Activated T-cell treated with anti-CD3 and anti-CD28 coated beads, Interleukin-2, amount 50 U/mL, for 48 hours (primary cell): ENCODE measurements around the gene PRUNE2.

Source experiments
- DNase-seq, 2 experiments: peaks; one replicate each; pipeline ENCODE4 v3.0.0-alpha.2; 2020

The PRUNE2 gene

GRCh38 chr9:76897804-76898525 lies 7.9 kb downstream of the PRUNE2 start:
- DNase-seq, result no peak

- no peak for DNase-seq
Observed at GRCh38 chr9:76896035-76896434, 9.9 kb downstream of the PRUNE2 start.

- no peak for DNase-seq
Observed at GRCh38 chr9:76895186-76895585, 10.7 kb downstream of the PRUNE2 start.

GRCh38 chr9:76894198-76894597 lies 11.7 kb downstream of the PRUNE2 start:
- DNase-seq, result no peak

GRCh38 chr9:76893395-76893932 lies 12.4 kb downstream of the PRUNE2 start:
- no peak for DNase-seq

GRCh38 chr9:76891874-76892273 lies 14.0 kb downstream of the PRUNE2 start:
- no peak for DNase-seq

GRCh38 chr9:76891279-76891678 lies 14.6 kb downstream of the PRUNE2 start:
- no peak for DNase-seq

GRCh38 chr9:76887951-76888350 lies 18.0 kb downstream of the PRUNE2 start:
- DNase-seq, result no peak

- no peak for DNase-seq
Observed at GRCh38 chr9:76887003-76887821, 18.7 kb downstream of the PRUNE2 start.

GRCh38 chr9:76886318-76886717 lies 19.6 kb downstream of the PRUNE2 start:
- DNase-seq, result no peak

- DNase-seq, result no peak
Observed at GRCh38 chr9:76884823-76885222, 21.1 kb downstream of the PRUNE2 start.

GRCh38 chr9:76883341-76883855 lies 22.5 kb downstream of the PRUNE2 start:
- no peak for DNase-seq

GRCh38 chr9:76882686-76883085 lies 23.2 kb downstream of the PRUNE2 start:
- DNase-seq, result no peak

- no peak for DNase-seq
Observed at GRCh38 chr9:76880210-76880609, 25.7 kb downstream of the PRUNE2 start.

- DNase-seq, result no peak
Observed at GRCh38 chr9:76878933-76879332, 27.0 kb downstream of the PRUNE2 start.

GRCh38 chr9:76877961-76878360 lies 28.0 kb downstream of the PRUNE2 start:
- DNase-seq, result no peak

GRCh38 chr9:76876098-76876497 lies 29.8 kb downstream of the PRUNE2 start:
- DNase-seq, result no peak

- no peak for DNase-seq
Observed at GRCh38 chr9:76873821-76874220, 32.1 kb downstream of the PRUNE2 start.

GRCh38 chr9:76873056-76873792 lies 32.7 kb downstream of the PRUNE2 start:
- no peak for DNase-seq

- DNase-seq, result no peak
Observed at GRCh38 chr9:76868897-76869296, 37.0 kb downstream of the PRUNE2 start.

- no peak for DNase-seq
Observed at GRCh38 chr9:76866689-76867088, 39.2 kb downstream of the PRUNE2 start.

GRCh38 chr9:76863832-76864231 lies 42.1 kb downstream of the PRUNE2 start:
- no peak for DNase-seq

- DNase-seq, result no peak
Observed at GRCh38 chr9:76859860-76860259, 46.1 kb downstream of the PRUNE2 start.
